ENCODE results near the gene RHOV.

Gene RHOV

DNA sequence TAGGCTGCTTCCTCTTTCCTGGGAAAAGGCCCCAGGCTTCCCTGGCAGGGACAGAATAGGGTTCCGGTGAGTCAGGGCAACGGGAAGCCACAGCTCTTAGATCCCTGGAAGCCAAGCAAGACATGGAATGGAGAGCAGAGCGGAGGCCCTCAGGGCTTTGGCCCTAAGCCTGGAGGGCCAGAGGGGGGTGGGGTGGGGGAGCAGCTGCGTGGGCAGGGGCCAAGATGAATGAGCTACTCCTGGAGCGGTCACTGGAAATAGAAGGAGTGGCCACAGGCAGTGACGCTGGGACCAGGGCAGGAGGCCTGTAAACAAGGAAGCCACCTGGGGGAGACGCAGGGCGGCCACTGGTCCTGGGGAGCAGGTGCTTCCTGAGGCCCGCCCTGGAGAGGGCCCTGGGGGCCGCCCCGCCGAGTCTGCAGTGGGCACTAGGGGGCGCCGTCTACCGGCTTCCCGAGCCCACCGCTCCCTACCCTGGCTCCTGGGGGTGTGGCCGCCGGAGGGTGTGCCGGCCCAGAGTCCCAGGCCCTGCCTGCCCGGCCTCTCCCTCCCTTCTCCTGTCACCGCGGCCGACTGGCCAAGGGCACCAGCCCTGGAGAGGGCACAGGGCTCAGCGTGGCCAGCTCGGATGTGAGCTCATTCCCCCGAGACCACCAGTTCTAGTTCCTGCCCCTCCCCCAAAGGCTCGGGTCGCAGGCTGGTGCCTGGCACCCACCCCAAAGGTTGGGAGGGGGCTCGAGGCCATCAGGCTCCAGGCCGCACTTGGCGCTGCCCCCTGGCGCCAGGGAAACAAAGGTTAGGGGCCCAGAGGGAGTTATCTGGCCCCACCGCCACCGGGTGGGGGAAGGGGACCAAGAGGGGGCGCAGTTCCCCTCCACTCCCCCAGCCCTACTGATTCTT is 32.3 kb upstream of the RHOV start:
- DNase-seq (ENCODE audit: low spot score), result peak; percentile 88
- TF ChIP-seq, protein P1, sequence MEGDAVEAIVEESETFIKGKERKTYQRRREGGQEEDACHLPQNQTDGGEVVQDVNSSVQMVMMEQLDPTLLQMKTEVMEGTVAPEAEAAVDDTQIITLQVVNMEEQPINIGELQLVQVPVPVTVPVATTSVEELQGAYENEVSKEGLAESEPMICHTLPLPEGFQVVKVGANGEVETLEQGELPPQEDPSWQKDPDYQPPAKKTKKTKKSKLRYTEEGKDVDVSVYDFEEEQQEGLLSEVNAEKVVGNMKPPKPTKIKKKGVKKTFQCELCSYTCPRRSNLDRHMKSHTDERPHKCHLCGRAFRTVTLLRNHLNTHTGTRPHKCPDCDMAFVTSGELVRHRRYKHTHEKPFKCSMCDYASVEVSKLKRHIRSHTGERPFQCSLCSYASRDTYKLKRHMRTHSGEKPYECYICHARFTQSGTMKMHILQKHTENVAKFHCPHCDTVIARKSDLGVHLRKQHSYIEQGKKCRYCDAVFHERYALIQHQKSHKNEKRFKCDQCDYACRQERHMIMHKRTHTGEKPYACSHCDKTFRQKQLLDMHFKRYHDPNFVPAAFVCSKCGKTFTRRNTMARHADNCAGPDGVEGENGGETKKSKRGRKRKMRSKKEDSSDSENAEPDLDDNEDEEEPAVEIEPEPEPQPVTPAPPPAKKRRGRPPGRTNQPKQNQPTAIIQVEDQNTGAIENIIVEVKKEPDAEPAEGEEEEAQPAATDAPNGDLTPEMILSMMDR (IDR thresholded peaks at IDR 0.05; ENCODE audit: borderline replicate concordance, control extremely low read depth, extremely low read depth, insufficient read depth, missing control alignments), result peak; percentile 79
- in situ Hi-C loops (cut with MboI; ENCODE audit: low sequenced_read_pairs, unreplicated experiment), result loop anchor here (25.0 kb wide), 1 partner anchor 106 kb away; no protein-coding TSS in a partner anchor

DNA sequence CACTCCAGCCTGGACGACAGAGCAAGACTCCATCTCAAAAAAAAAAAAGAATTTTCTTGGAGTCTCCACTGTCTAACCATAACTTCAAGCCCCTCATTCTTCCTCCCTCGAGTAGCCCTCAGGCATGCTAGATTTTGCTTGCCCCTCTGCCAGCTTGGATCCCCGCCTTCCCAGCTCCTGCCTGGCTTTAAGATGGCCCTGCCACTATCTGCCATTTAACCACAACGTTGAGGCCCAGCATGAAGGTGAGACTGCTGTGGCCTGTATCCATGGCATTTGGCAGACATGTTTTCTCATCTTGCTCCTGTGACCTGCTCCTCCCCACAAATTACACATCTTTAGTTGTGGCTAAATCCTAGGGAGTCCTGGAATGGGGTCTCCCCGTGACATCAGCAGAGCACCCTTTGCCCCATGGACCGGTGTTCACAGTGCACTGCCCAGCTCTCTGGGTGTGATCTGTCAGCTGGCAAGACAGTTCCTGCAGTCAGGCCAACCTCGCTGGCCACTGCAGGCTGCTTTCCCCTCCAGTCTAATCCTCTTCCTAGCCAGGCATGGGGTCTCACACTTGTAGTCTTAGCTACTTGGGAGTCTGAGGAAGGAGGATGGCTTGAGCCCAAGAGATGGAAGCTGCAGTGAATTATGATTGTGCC is 30.6 kb upstream of the RHOV start:
- in situ Hi-C loops (cut with MboI; ENCODE audit: low sequenced_read_pairs, unreplicated experiment), result loop anchor here (25.0 kb wide), 1 partner anchor 108 kb away; no protein-coding TSS in a partner anchor
- DNase-seq (ENCODE audit: low spot score), result no peak

DNA sequence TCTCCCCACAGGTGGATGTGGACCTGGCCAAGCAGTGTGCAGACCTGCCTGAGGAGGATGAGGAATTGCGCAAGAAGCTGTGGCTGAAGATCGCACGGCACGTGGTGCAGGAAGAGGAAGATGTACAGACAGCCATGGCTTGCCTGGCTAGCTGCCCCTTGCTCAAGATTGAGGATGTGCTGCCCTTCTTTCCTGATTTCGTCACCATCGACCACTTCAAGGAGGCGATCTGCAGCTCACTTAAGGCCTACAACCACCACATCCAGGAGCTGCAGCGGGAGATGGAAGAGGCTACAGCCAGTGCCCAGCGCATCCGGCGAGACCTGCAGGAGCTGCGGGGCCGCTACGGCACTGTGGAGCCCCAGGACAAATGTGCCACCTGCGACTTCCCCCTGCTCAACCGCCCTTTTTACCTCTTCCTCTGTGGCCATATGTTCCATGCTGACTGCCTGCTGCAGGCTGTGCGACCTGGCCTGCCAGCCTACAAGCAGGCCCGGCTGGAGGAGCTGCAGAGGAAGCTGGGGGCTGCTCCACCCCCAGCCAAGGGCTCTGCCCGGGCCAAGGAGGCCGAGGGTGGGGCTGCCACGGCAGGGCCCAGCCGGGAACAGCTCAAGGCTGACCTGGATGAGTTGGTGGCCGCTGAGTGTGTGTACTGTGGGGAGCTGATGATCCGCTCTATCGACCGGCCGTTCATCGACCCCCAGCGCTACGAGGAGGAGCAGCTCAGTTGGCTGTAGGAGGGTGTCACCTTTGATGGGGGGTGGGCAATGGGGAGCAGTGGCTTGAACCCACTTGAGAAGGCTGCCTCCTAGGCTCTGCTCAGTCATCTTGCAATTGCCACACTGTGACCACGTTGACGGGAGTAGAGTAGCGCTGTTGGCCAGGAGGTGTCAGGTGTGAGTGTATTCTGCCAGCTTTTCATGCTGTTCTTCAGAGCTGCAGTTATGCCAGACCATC is 28.8 kb upstream of the RHOV start:
- TF ChIP-seq, protein P1 (IDR thresholded peaks at IDR 0.05; ENCODE audit: borderline replicate concordance, control extremely low read depth, extremely low read depth, insufficient read depth, missing control alignments), result no peak
- in situ Hi-C loops (cut with MboI; ENCODE audit: low sequenced_read_pairs, unreplicated experiment), result loop anchor here (25.0 kb wide), 1 partner anchor 109 kb away; no protein-coding TSS in a partner anchor
- no peak for DNase-seq (ENCODE audit: low spot score)

More for the DNA sequence above, 30.6 kb upstream of the RHOV start:
- TF ChIP-seq, protein P1 (IDR thresholded peaks at IDR 0.05; ENCODE audit: borderline replicate concordance, control extremely low read depth, extremely low read depth, insufficient read depth, missing control alignments), result no peak

DNA sequence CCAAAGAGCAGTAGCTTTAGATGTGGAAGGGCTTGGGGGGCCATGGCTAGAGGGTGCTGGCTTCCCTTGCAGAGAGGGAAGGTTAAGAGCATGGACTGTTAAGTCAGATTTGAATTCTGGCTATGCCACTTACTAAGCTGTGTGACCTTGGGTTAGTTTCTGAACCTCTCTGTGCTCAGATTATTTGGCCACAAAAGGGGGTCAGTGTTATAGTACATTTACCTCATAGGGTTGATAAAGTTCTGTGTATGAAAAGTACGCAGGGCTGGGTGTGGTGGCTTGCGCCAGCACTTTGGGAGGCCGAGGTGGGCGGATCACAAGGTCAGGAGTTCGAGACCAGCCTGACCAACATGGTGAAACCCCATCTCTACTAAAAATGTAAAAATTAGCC is 27.0 kb upstream of the RHOV start:
- no peak for DNase-seq (ENCODE audit: low spot score)
- in situ Hi-C loops (cut with MboI; ENCODE audit: low sequenced_read_pairs, unreplicated experiment), result loop anchor here (25.0 kb wide), 1 partner anchor 111 kb away; no protein-coding TSS in a partner anchor
- TF ChIP-seq, protein P1 (IDR thresholded peaks at IDR 0.05; ENCODE audit: borderline replicate concordance, control extremely low read depth, extremely low read depth, insufficient read depth, missing control alignments), result no peak

DNA sequence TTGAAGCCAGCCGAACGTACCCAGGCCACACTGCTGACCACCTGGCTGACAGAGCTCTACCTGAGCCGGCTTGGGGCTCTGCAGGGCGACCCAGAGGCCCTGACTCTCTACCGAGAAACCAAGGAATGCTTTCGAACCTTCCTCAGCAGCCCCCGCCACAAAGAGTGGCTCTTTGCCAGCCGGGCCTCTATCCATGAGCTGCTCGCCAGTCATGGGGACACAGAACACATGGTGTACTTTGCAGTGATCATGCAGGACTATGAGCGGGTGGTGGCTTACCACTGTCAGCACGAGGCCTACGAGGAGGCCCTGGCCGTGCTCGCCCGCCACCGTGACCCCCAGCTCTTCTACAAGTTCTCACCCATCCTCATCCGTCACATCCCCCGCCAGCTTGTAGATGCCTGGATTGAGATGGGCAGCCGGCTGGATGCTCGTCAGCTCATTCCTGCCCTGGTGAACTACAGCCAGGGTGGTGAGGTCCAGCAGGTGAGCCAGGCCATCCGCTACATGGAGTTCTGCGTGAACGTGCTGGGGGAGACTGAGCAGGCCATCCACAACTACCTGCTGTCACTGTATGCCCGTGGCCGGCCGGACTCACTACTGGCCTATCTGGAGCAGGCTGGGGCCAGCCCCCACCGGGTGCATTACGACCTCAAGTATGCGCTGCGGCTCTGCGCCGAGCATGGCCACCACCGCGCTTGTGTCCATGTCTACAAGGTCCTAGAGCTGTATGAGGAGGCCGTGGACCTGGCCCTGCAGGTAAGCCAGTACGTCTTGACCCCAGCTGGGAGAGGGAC is 26.4 kb upstream of the RHOV start:
- in situ Hi-C loops (cut with MboI; ENCODE audit: low sequenced_read_pairs, unreplicated experiment), result loop anchor here (25.0 kb wide), 1 partner anchor 112 kb away; no protein-coding TSS in a partner anchor
- DNase-seq (ENCODE audit: low spot score), result no peak
- TF ChIP-seq, protein P1 (IDR thresholded peaks at IDR 0.05; ENCODE audit: borderline replicate concordance, control extremely low read depth, extremely low read depth, insufficient read depth, missing control alignments), result no peak

All from GM13976 (cell line).